PC-3 (cell line): Measurements from ENCODE around the gene XPO5.

ENCODE experiments used
- EZH2 ChIP-seq: fragments of 300-600 bp; sonication (generic); IDR thresholded peaks from one replicate; pipeline ENCODE4 v1.6.1; 2017; ENCODE audit warnings: antibody characterized with exemption, mild to moderate bottlenecking, low read length; ENCODE audit not compliant: unreplicated experiment
- TF ChIP-seq, protein P1 (sequence below): fragments of 300-600 bp; sonication (generic); conservative IDR thresholded peaks from 2 replicates; pipeline ENCODE4 v1.5.1; 2017; ENCODE audit warnings: antibody characterized with exemption, low read depth, mild to moderate bottlenecking, low read length

DNA sequence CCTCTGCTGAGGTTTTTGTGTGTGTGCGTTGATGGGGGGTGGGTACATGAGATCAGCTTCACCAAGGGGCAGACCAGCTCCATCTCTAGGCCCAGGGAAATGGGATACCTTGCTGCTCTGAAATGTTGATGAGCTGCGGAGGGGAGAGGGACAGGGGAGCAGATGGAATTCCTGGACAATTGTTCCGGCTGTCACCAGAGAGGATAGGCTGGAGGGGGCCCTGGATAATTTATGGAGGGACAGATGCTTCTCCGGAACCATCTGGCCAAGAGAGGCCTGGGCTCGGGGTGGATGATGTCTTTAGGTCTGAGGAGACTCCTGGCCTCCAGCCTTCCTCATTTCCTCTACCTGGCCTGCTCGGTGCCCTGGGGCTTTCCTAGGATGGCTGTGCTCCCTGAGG, 100.3 kb downstream of the XPO5 start:
- no peak for TF ChIP-seq EZH2
- TF ChIP-seq, protein P1, sequence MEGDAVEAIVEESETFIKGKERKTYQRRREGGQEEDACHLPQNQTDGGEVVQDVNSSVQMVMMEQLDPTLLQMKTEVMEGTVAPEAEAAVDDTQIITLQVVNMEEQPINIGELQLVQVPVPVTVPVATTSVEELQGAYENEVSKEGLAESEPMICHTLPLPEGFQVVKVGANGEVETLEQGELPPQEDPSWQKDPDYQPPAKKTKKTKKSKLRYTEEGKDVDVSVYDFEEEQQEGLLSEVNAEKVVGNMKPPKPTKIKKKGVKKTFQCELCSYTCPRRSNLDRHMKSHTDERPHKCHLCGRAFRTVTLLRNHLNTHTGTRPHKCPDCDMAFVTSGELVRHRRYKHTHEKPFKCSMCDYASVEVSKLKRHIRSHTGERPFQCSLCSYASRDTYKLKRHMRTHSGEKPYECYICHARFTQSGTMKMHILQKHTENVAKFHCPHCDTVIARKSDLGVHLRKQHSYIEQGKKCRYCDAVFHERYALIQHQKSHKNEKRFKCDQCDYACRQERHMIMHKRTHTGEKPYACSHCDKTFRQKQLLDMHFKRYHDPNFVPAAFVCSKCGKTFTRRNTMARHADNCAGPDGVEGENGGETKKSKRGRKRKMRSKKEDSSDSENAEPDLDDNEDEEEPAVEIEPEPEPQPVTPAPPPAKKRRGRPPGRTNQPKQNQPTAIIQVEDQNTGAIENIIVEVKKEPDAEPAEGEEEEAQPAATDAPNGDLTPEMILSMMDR = no peak
